ENCODE data around the gene SEMA3A. TPM values are rescaled to one million over a fixed set of nuclear protein-coding genes. Genes with fewer than 3 reads are reported as not detected.

SEMA3A gene
- total RNA-seq, 1 experiment from 2014 or later, result 14.2 TPM

GRCh38 chr7:84149573-84149972, 45.0 kb downstream of the SEMA3A start:
- ATAC-seq (no peak), DNase-seq (ENCODE audit: low read depth, low spot score) (no peak)
- Histone ChIP-seq H3K4me3 (replicated peaks in 1 of 2; ENCODE audit: low read depth in 1 of 2, low read length in 2 of 2) (no peak overlapping the region), H3K9me3 (ENCODE audit: control insufficient read depth in 1 of 2, insufficient read depth in 1 of 2, low read depth in 1 of 2, low read length in 2 of 2) (no peaks in the 10 kb centered on the region), H3K9me2 (ENCODE audit: insufficient read depth) (no peaks in the 10 kb centered on the region), H3K4me2 (ENCODE audit: low read length) (no peak overlapping the region; the same call in 1 of the 2 replicates), H3K27ac (ENCODE audit: low read depth, low read length) (no peak overlapping the region), H4K20me1 (ENCODE audit: insufficient read depth) (no peaks in the 10 kb centered on the region), H2AFZ (ENCODE audit: low read depth, low read length, poor library complexity, severe bottlenecking) (no peak overlapping the region), H3K9ac (ENCODE audit: low read length) (no peak overlapping the region), H3K79me2 (ENCODE audit: insufficient read depth, low read length) (no peaks in the 10 kb centered on the region), H3K36me3 (ENCODE audit: control insufficient read depth in 1 of 2, insufficient read depth in 2 of 2, low read length in 2 of 2) (no peaks in the 10 kb centered on the region), H3K27me3 (ENCODE audit: insufficient read depth, low read length) (no peaks in the 10 kb centered on the region), H3K4me1 (ENCODE audit: control insufficient read depth in 1 of 2, insufficient read depth in 2 of 2, low read length in 2 of 2) (peaks cover 0 to 8% of the 10 kb centered on the region in 2 experiments; a peak in 1 of 4 replicates)
- intact Hi-C loops (cut with micrococcal nuclease), result no loop called here
- CTCF ChIA-PET, result no interaction called here
- no TSS peak for BruUV-seq (replicated peaks)
- no peak for TF ChIP-seq REST (IDR thresholded peaks at IDR 0.05; ENCODE audit: low read depth)
- TF ChIP-seq EZH2phosphoT487 (IDR thresholded peaks at IDR 0.05; ENCODE audit: borderline replicate concordance), result no peak
- POLR2A ChIA-PET, result no interaction called here
- RAD21 ChIA-PET (ENCODE audit: low non-redundant PET in 1 of 2, low total read pairs in 2 of 2, uncharacterized antibody in 2 of 2, unreplicated experiment in 2 of 2), result no interaction called here

GRCh38 chr7:84145892-84146291, 48.7 kb downstream of the SEMA3A start:
- RAD21 ChIA-PET (ENCODE audit: low non-redundant PET in 1 of 2, low total read pairs in 2 of 2, uncharacterized antibody in 2 of 2, unreplicated experiment in 2 of 2), result no interaction called here
- Histone ChIP-seq H3K9me3 (ENCODE audit: control insufficient read depth in 1 of 2, insufficient read depth in 1 of 2, low read depth in 1 of 2, low read length in 2 of 2) (no peaks in the 10 kb centered on the region), H3K9ac (ENCODE audit: low read length) (no peak overlapping the region), H3K4me2 (ENCODE audit: low read length) (no peak overlapping the region), H3K4me3 (replicated peaks in 1 of 2; ENCODE audit: low read depth in 1 of 2, low read length in 2 of 2) (no peak overlapping the region), H4K20me1 (ENCODE audit: insufficient read depth) (no peaks in the 10 kb centered on the region), H3K79me2 (ENCODE audit: insufficient read depth, low read length) (no peaks in the 10 kb centered on the region), H3K36me3 (ENCODE audit: control insufficient read depth in 1 of 2, insufficient read depth in 2 of 2, low read length in 2 of 2) (no peaks in the 10 kb centered on the region), H3K27me3 (ENCODE audit: insufficient read depth, low read length) (no peaks in the 10 kb centered on the region), H3K27ac (ENCODE audit: low read depth, low read length) (no peak overlapping the region), H3K9me2 (ENCODE audit: insufficient read depth) (no peaks in the 10 kb centered on the region), H2AFZ (ENCODE audit: low read depth, low read length, poor library complexity, severe bottlenecking) (no peak overlapping the region), H3K4me1 (ENCODE audit: control insufficient read depth in 1 of 2, insufficient read depth in 2 of 2, low read length in 2 of 2) (peaks cover 0 to 8% of the 10 kb centered on the region in 2 experiments; a peak in 1 of 4 replicates)
- DNase-seq (ENCODE audit: low read depth, low spot score) (no peak), ATAC-seq (no peak)
- POLR2A ChIA-PET, result no interaction called here
- CTCF ChIA-PET, result no interaction called here
- intact Hi-C loops (cut with micrococcal nuclease), result no loop called here
- BruUV-seq (replicated peaks), result no TSS peak
- TF ChIP-seq ZFX (IDR thresholded peaks at IDR 0.05) (no peak), SIN3A (IDR thresholded peaks at IDR 0.05; ENCODE audit: low read depth) (no peak), RAD21 (IDR thresholded peaks at IDR 0.05; ENCODE audit: low read depth) (no peak), SP1 (IDR thresholded peaks at IDR 0.05; ENCODE audit: low read depth) (no peak), REST (IDR thresholded peaks at IDR 0.05; ENCODE audit: low read depth) (no peak), MAX (IDR thresholded peaks at IDR 0.05) (no peak), SRF (IDR thresholded peaks at IDR 0.05; ENCODE audit: low read depth) (no peak), POLR2AphosphoS5 (IDR thresholded peaks at IDR 0.05; ENCODE audit: low read depth, low read length) (no peak), YY1 (IDR thresholded peaks at IDR 0.05; ENCODE audit: extremely low read depth, insufficient replicate concordance, low read depth, low read length) (no peak), ZNF274 (IDR thresholded peaks at IDR 0.05; ENCODE audit: low read depth, low read length) (no peak), ELF1 (IDR thresholded peaks at IDR 0.05; ENCODE audit: borderline replicate concordance, low read depth) (no peak), POLR2A (IDR thresholded peaks at IDR 0.05; ENCODE audit: borderline replicate concordance, extremely low read depth, insufficient read depth, insufficient read length) (no peak), TCF7L2 (IDR thresholded peaks at IDR 0.05; ENCODE audit: borderline replicate concordance, extremely low read depth, insufficient read depth, insufficient read length) (no peak), EZH2 (IDR thresholded peaks at IDR 0.05) (no peak)
